Peyer's patch (tissue), 4 donors: ENCODE data around the gene IFNG-AS1. TPM values are rescaled to one million over a fixed set of nuclear protein-coding genes. Genes with fewer than 3 reads are reported as not detected.

Experiments used
- DNase-seq, 3 donors: peaks; one replicate each; pipeline ENCODE4 v3.0.0-alpha.2; 2017 to 2019
- H3K27ac ChIP-seq, 4 donors: fragments of 200-600 bp; sonication (generic); one replicate each; pipeline ENCODE4 v1.5.1; 2016 to 2019
- H3K27me3 ChIP-seq, 2 donors: fragments of 200-600 bp; sonication (generic); one replicate each; pipeline ENCODE4 v1.5.1; 2019
- H3K36me3 ChIP-seq, 3 donors: fragments of 200-600 bp; sonication (generic); one replicate each; pipeline ENCODE4 v1.5.1; 2016 to 2019
- H3K4me1 ChIP-seq, 4 donors: fragments of 200-600 bp; sonication (generic); one replicate each; pipeline ENCODE4 v1.5.1; 2016 to 2019
- H3K4me3 ChIP-seq, 4 donors: fragments of 200-600 bp; sonication (generic); 1 replicate in 3 of 4; 2 replicates in 1 of 4; pipeline ENCODE4 v1.5.1; 2016 to 2019; ENCODE audit warnings: mild to moderate bottlenecking in 1 of 4
- H3K9me3 ChIP-seq, 4 donors: fragments of 200-600 bp; sonication (generic); one replicate each; pipeline ENCODE4 v1.5.1; 2016 to 2019; ENCODE audit warnings: mild to moderate bottlenecking in 1 of 4
- CTCF ChIP-seq, 6 experiments: fragments of 450-650 bp in 4 of 6; fragments of 200-600 bp in 2 of 6; sonication (generic) in 1 of 6; IDR thresholded peaks; one replicate each; pipeline ENCODE4 v1.5.1; 2017 to 2019; ENCODE audit warnings: antibody characterized with exemption in 6 of 6, mild to moderate bottlenecking in 3 of 6, moderate library complexity in 1 of 6
- POLR2A ChIP-seq, 2 donors: fragments of 450-650 bp; IDR thresholded peaks; one replicate each; pipeline ENCODE4 v1.5.1; 2017; ENCODE audit warnings: antibody characterized with exemption in 2 of 2, mild to moderate bottlenecking in 2 of 2, moderate library complexity in 2 of 2
- total RNA-seq, 4 donors: library from RNA; depleted of rRNA; stranded (reverse); fragments of >200 nt; gene quantifications; one replicate each; pipeline ENCODE4 v1.1.0, GENCODE V29; 2016

IFNG-AS1 gene
- total RNA-seq, 4 donors from 2014 or later, result 1.5 to 4.1 TPM; not detected in 2

GRCh38 chr12:67993143-67993542 lies 3.9 kb downstream of the IFNG-AS1 start:
- H3K4me3 ChIP-seq, result no peak overlapping the region
- H3K4me1 ChIP-seq, result no peaks in the 10 kb centered on the region
- no peaks in the 10 kb centered on the region for H3K27me3 ChIP-seq
- no peaks in the 10 kb centered on the region for H3K9me3 ChIP-seq
- no peak for DNase-seq
- H3K27ac ChIP-seq, result no peak overlapping the region
- no peaks in the 10 kb centered on the region for H3K36me3 ChIP-seq
- TF ChIP-seq CTCF (IDR thresholded peaks at IDR 0.05) (no peak), POLR2A (IDR thresholded peaks at IDR 0.05) (no peak)

GRCh38 chr12:67994046-67994445 lies 4.8 kb downstream of the IFNG-AS1 start:
- H3K4me1 ChIP-seq, result no peaks in the 10 kb centered on the region
- H3K4me3 ChIP-seq, result no peak overlapping the region
- TF ChIP-seq POLR2A (IDR thresholded peaks at IDR 0.05) (no peak), CTCF (IDR thresholded peaks at IDR 0.05) (no peak)
- H3K9me3 ChIP-seq, result no peaks in the 10 kb centered on the region
- H3K27ac ChIP-seq, result no peak overlapping the region
- no peaks in the 10 kb centered on the region for H3K27me3 ChIP-seq
- H3K36me3 ChIP-seq, result no peaks in the 10 kb centered on the region
- no peak for DNase-seq

GRCh38 chr12:67996347-67996746 lies 7.1 kb downstream of the IFNG-AS1 start:
- H3K27me3 ChIP-seq, result no peaks in the 10 kb centered on the region
- H3K9me3 ChIP-seq, result no peaks in the 10 kb centered on the region
- no peak for DNase-seq
- TF ChIP-seq POLR2A (IDR thresholded peaks at IDR 0.05), result no peak
- no peak for TF ChIP-seq CTCF (IDR thresholded peaks at IDR 0.05)
- H3K4me1 ChIP-seq, result no peaks in the 10 kb centered on the region
- no peak overlapping the region for H3K27ac ChIP-seq
- H3K36me3 ChIP-seq, result no peaks in the 10 kb centered on the region
- no peak overlapping the region for H3K4me3 ChIP-seq

- TF ChIP-seq POLR2A (IDR thresholded peaks at IDR 0.05), result no peak
- no peak for TF ChIP-seq CTCF (IDR thresholded peaks at IDR 0.05)
- DNase-seq, result no peak
- H3K36me3 ChIP-seq, result no peaks in the 10 kb centered on the region
- H3K4me1 ChIP-seq, result no peaks in the 10 kb centered on the region
- H3K9me3 ChIP-seq, result no peaks in the 10 kb centered on the region
- H3K27ac ChIP-seq, result no peak overlapping the region
- H3K27me3 ChIP-seq, result no peaks in the 10 kb centered on the region
- no peak overlapping the region for H3K4me3 ChIP-seq
These were observed 9.1 kb downstream of the IFNG-AS1 start for GRCh38 chr12:67998379-67998778.

- Histone ChIP-seq H3K4me1 (no peaks in the 10 kb centered on the region), H3K27ac (no peak overlapping the region), H3K36me3 (no peaks in the 10 kb centered on the region), H3K4me3 (no peak overlapping the region), H3K9me3 (no peaks in the 10 kb centered on the region), H3K27me3 (no peaks in the 10 kb centered on the region)
- no peak for DNase-seq
- TF ChIP-seq CTCF (IDR thresholded peaks at IDR 0.05), result no peak
- no peak for TF ChIP-seq POLR2A (IDR thresholded peaks at IDR 0.05)
These were observed 10.0 kb downstream of the IFNG-AS1 start for GRCh38 chr12:67999244-67999643.
